Gastrocnemius medialis (tissue), 4 donors: ENCODE data around the gene MAML3.

ENCODE experiments used
- CTCF ChIP-seq, 5 experiments: fragments of 450-650 bp in 3 of 5; fragments of 200-600 bp in 2 of 5; sonication (generic) in 2 of 5; IDR thresholded peaks in 4 of 5; conservative IDR thresholded peaks in 1 of 5; 1 replicate in 4 of 5; 2 replicates in 1 of 5; pipeline ENCODE4 v1.5.1; 2016 to 2019; ENCODE audit warnings: antibody characterized with exemption in 5 of 5, mild to moderate bottlenecking in 3 of 5, moderate library complexity in 3 of 5
- POLR2A ChIP-seq, 2 donors: fragments of 450-650 bp; IDR thresholded peaks; one replicate each; pipeline ENCODE4 v1.6.1; 2017; ENCODE audit warnings: antibody characterized with exemption in 2 of 2, mild to moderate bottlenecking in 2 of 2, moderate library complexity in 2 of 2

GRCh38 chr4:139833151-139833910, 320.7 kb downstream of the MAML3 start:
- no peak for TF ChIP-seq CTCF (IDR thresholded peaks at IDR 0.05 in 4 of 5, conservative IDR thresholded peaks at IDR 0.05 in 1 of 5)
- TF ChIP-seq POLR2A (IDR thresholded peaks at IDR 0.05), result no peak
